KMS-11 (cell line): ENCODE results near the gene NPAS2.

Source experiments
- H2AFZ ChIP-seq: fragments of 200-600 bp; sonication (generic); 2 replicates; pipeline ENCODE4 v1.6.1; 2016; ENCODE audit warnings: antibody characterized with exemption, mixed run types, low read depth
- H3K27ac ChIP-seq: fragments of 200-600 bp; sonication (generic); 2 replicates; pipeline ENCODE4 v1.6.1; 2016; ENCODE audit warnings: mild to moderate bottlenecking, mixed run types
- H3K27me3 ChIP-seq: fragments of 200-600 bp; sonication (generic); 2 replicates; pipeline ENCODE4 v1.6.1; 2017; ENCODE audit warnings: mild to moderate bottlenecking, low read depth, mixed run types, moderate library complexity; ENCODE audit not compliant: insufficient read depth
- H3K36me3 ChIP-seq: fragments of 200-600 bp; sonication (generic); 2 replicates; pipeline ENCODE4 v1.6.1; 2017; ENCODE audit warnings: mild to moderate bottlenecking, mixed run types; ENCODE audit not compliant: insufficient read depth
- H3K4me1 ChIP-seq: fragments of 200-600 bp; sonication (generic); 2 replicates; pipeline ENCODE4 v1.6.1; 2016; ENCODE audit warnings: mild to moderate bottlenecking, low read depth, mixed run types; ENCODE audit not compliant: poor library complexity, severe bottlenecking
- H3K4me2 ChIP-seq: fragments of 200-600 bp; sonication (generic); 2 replicates; pipeline ENCODE4 v1.7.0; 2016; ENCODE audit warnings: mild to moderate bottlenecking, mixed run types
- H3K4me3 ChIP-seq: fragments of 200-600 bp; sonication (generic); IDR thresholded peaks from 2 replicates; pipeline ENCODE4 v1.6.1; 2017; ENCODE audit warnings: low read depth, low read length, mixed read lengths; ENCODE audit not compliant: insufficient read depth
- H3K79me2 ChIP-seq: fragments of 200-600 bp; sonication (generic); 2 replicates; pipeline ENCODE4 v1.6.1; 2016; ENCODE audit warnings: low read depth, mixed run types; ENCODE audit not compliant: insufficient read depth
- H3K9ac ChIP-seq: fragments of 200-600 bp; sonication (generic); 2 replicates; pipeline ENCODE4 v1.6.1; 2016; ENCODE audit warnings: mild to moderate bottlenecking, mixed run types
- H4K20me1 ChIP-seq: fragments of 200-600 bp; sonication (generic); 2 replicates; pipeline ENCODE4 v1.6.1; 2016; ENCODE audit warnings: mild to moderate bottlenecking, mixed run types; ENCODE audit not compliant: insufficient read depth
- CTCF ChIP-seq: fragments of 200-600 bp; sonication (generic); conservative IDR thresholded peaks from 2 replicates; pipeline ENCODE4 v1.6.1; 2017; ENCODE audit warnings: low read depth, mild to moderate bottlenecking, antibody characterized with exemption, low read length, moderate library complexity, mixed read lengths

The NPAS2 gene

GRCh38 chr2:100817388-100817985 is 2.5 kb upstream of the NPAS2 start:
- Histone ChIP-seq H2AFZ (no peak overlapping the region), H3K4me3 (no peak overlapping the region), H3K79me2 (no peaks in the 10 kb centered on the region), H3K36me3 (no peaks in the 10 kb centered on the region), H3K27ac (no peak overlapping the region), H3K4me2 (no peak overlapping the region), H3K27me3 (no peaks in the 10 kb centered on the region), H3K4me1 (no peaks in the 10 kb centered on the region), H3K9ac (no peak overlapping the region), H4K20me1 (no peaks in the 10 kb centered on the region)
- no peak for TF ChIP-seq CTCF

- no peaks in the 10 kb centered on the region for H3K27me3 ChIP-seq
- no peak for TF ChIP-seq CTCF
- H3K4me2 ChIP-seq = no peak overlapping the region
- H3K27ac ChIP-seq = no peak overlapping the region
- H3K4me3 ChIP-seq = no peak overlapping the region
- no peak overlapping the region for H2AFZ ChIP-seq
- no peaks in the 10 kb centered on the region for H3K4me1 ChIP-seq
- no peaks in the 10 kb centered on the region for H3K36me3 ChIP-seq
- H3K79me2 ChIP-seq = no peaks in the 10 kb centered on the region
- no peaks in the 10 kb centered on the region for H4K20me1 ChIP-seq
- no peak overlapping the region for H3K9ac ChIP-seq
These were observed 1.8 kb upstream of the NPAS2 start for GRCh38 chr2:100818003-100818605.

- Histone ChIP-seq H3K27ac (no peak overlapping the region), H2AFZ (no peak overlapping the region), H3K36me3 (no peaks in the 10 kb centered on the region), H3K27me3 (no peaks in the 10 kb centered on the region), H3K79me2 (no peaks in the 10 kb centered on the region), H3K4me1 (no peaks in the 10 kb centered on the region), H3K4me2 (no peak overlapping the region), H3K9ac (no peak overlapping the region), H3K4me3 (no peak overlapping the region), H4K20me1 (no peaks in the 10 kb centered on the region)
- TF ChIP-seq CTCF = no peak
These were observed 1.2 kb upstream of the NPAS2 start for GRCh38 chr2:100818606-100819369.

GRCh38 chr2:100820273-100820522 is 259 bp downstream of the NPAS2 start:
- Histone ChIP-seq H3K27ac (no peak overlapping the region), H4K20me1 (no peaks in the 10 kb centered on the region), H3K36me3 (no peaks in the 10 kb centered on the region), H3K79me2 (no peaks in the 10 kb centered on the region), H3K4me2 (no peak overlapping the region), H3K4me1 (no peaks in the 10 kb centered on the region), H3K27me3 (no peaks in the 10 kb centered on the region), H3K9ac (no peak overlapping the region), H2AFZ (no peak overlapping the region), H3K4me3 (no peak overlapping the region)
- TF ChIP-seq CTCF = no peak
